T-helper 2 cell treated with Interferon-gamma antibody and Interleukin-4, amounts not matched to agents 5 μg/mL and 100 μg/mL, for 36 hours (primary cell): ENCODE measurements around the gene IKZF3.

Experiments used
- DNase-seq: peaks from one replicate; pipeline ENCODE4 v3.0.0; 2021; ENCODE audit warnings: low spot score
- H3K27ac Mint-ChIP-seq: one replicate; pipeline ENCODE4 v1.8.0; 2021; ENCODE audit warnings: mild to moderate bottlenecking, mixed read lengths
- H3K27me3 Mint-ChIP-seq: one replicate; pipeline ENCODE4 v1.8.0; 2021; ENCODE audit warnings: low read depth, mixed read lengths
- H3K36me3 Mint-ChIP-seq: one replicate; pipeline ENCODE4 v1.8.0; 2021; ENCODE audit warnings: low read depth, mixed read lengths
- H3K4me1 Mint-ChIP-seq: one replicate; pipeline ENCODE4 v1.8.0; 2021; ENCODE audit warnings: low read depth, mixed read lengths
- H3K4me3 Mint-ChIP-seq: one replicate; pipeline ENCODE4 v1.8.0; 2022; ENCODE audit warnings: mild to moderate bottlenecking, moderate library complexity, mixed read lengths
- H3K9me3 Mint-ChIP-seq: one replicate; pipeline ENCODE4 v1.8.0; 2021; ENCODE audit warnings: mixed read lengths

Gene IKZF3

GRCh38 chr17:39818358-39819000 is 45.6 kb downstream of the IKZF3 start:
- DNase-seq: no peak
- Mint-ChIP-seq H3K4me3 (peak overlapping the region; percentile 21), H3K27me3 (no peaks in the 10 kb centered on the region), H3K27ac (peak overlapping the region; percentile 17), H3K9me3 (peaks cover 23% of the 10 kb centered on the region), H3K36me3 (peaks cover 42% of the 10 kb centered on the region), H3K4me1 (peaks cover 54% of the 10 kb centered on the region)

- H3K36me3 Mint-ChIP-seq: peaks cover 28% of the 10 kb centered on the region
- no peaks in the 10 kb centered on the region for H3K27me3 Mint-ChIP-seq
- DNase-seq: no peak
- H3K4me1 Mint-ChIP-seq: peaks cover 62% of the 10 kb centered on the region
- no peak overlapping the region for H3K27ac Mint-ChIP-seq
- H3K9me3 Mint-ChIP-seq: peaks cover 3% of the 10 kb centered on the region
- no peak overlapping the region for H3K4me3 Mint-ChIP-seq
Measured at GRCh38 chr17:39816272-39816671, 47.8 kb downstream of the IKZF3 start.

- no peaks in the 10 kb centered on the region for H3K27me3 Mint-ChIP-seq
- H3K9me3 Mint-ChIP-seq: no peaks in the 10 kb centered on the region
- peaks cover 54% of the 10 kb centered on the region for H3K4me1 Mint-ChIP-seq
- no peak for DNase-seq
- peak overlapping the region; percentile 63 for H3K4me3 Mint-ChIP-seq
- H3K36me3 Mint-ChIP-seq: peaks cover 21% of the 10 kb centered on the region
- peak overlapping the region; percentile 87 for H3K27ac Mint-ChIP-seq
Measured at GRCh38 chr17:39814497-39814896, 49.6 kb downstream of the IKZF3 start.

- Mint-ChIP-seq H3K36me3 (peaks cover 21% of the 10 kb centered on the region), H3K4me1 (peaks cover 55% of the 10 kb centered on the region), H3K4me3 (peak overlapping the region; percentile 63), H3K9me3 (no peaks in the 10 kb centered on the region), H3K27me3 (no peaks in the 10 kb centered on the region), H3K27ac (peak overlapping the region; percentile 87)
- DNase-seq: peak; percentile 60
Measured at GRCh38 chr17:39813631-39814030, 50.5 kb downstream of the IKZF3 start.

- Mint-ChIP-seq H3K4me3 (peak overlapping the region; percentile 55), H3K27ac (peak overlapping the region; percentile 64), H3K9me3 (no peaks in the 10 kb centered on the region), H3K36me3 (peaks cover 20% of the 10 kb centered on the region), H3K27me3 (no peaks in the 10 kb centered on the region), H3K4me1 (peaks cover 48% of the 10 kb centered on the region)
- no peak for DNase-seq
Measured at GRCh38 chr17:39812466-39812865, 51.6 kb downstream of the IKZF3 start.

GRCh38 chr17:39810939-39811728 is 53.0 kb downstream of the IKZF3 start:
- peaks cover 48% of the 10 kb centered on the region for H3K4me1 Mint-ChIP-seq
- no peak for DNase-seq
- peaks cover 18% of the 10 kb centered on the region for H3K36me3 Mint-ChIP-seq
- no peak overlapping the region for H3K4me3 Mint-ChIP-seq
- H3K27me3 Mint-ChIP-seq: no peaks in the 10 kb centered on the region
- H3K27ac Mint-ChIP-seq: no peak overlapping the region
- H3K9me3 Mint-ChIP-seq: no peaks in the 10 kb centered on the region

- no peak for DNase-seq
- Mint-ChIP-seq H3K27ac (no peak overlapping the region), H3K4me1 (peaks cover 45% of the 10 kb centered on the region), H3K27me3 (no peaks in the 10 kb centered on the region), H3K36me3 (peaks cover 17% of the 10 kb centered on the region), H3K9me3 (no peaks in the 10 kb centered on the region), H3K4me3 (no peak overlapping the region)
Measured at GRCh38 chr17:39809221-39809620, 54.9 kb downstream of the IKZF3 start.

- peaks cover 38% of the 10 kb centered on the region for H3K4me1 Mint-ChIP-seq
- no peak for DNase-seq
- H3K4me3 Mint-ChIP-seq: no peak overlapping the region
- peaks cover 16% of the 10 kb centered on the region for H3K36me3 Mint-ChIP-seq
- H3K27me3 Mint-ChIP-seq: no peaks in the 10 kb centered on the region
- no peak overlapping the region for H3K27ac Mint-ChIP-seq
- no peaks in the 10 kb centered on the region for H3K9me3 Mint-ChIP-seq
Measured at GRCh38 chr17:39808409-39808997, 55.6 kb downstream of the IKZF3 start.

GRCh38 chr17:39804839-39805238 is 59.3 kb downstream of the IKZF3 start:
- Mint-ChIP-seq H3K27ac (no peak overlapping the region), H3K4me1 (peaks cover 34% of the 10 kb centered on the region), H3K9me3 (no peaks in the 10 kb centered on the region)

GRCh38 chr17:39801055-39801454 is 63.1 kb downstream of the IKZF3 start:
- no peaks in the 10 kb centered on the region for H3K9me3 Mint-ChIP-seq

More at GRCh38 chr17:39804839-39805238, 59.3 kb downstream of the IKZF3 start:
- peaks cover 13% of the 10 kb centered on the region for H3K36me3 Mint-ChIP-seq
- no peak for DNase-seq
- no peak overlapping the region for H3K4me3 Mint-ChIP-seq
- H3K27me3 Mint-ChIP-seq: no peaks in the 10 kb centered on the region

GRCh38 chr17:39800540-39800939 is 63.6 kb downstream of the IKZF3 start:
- H3K27ac Mint-ChIP-seq: peak overlapping the region; percentile 84
- peaks cover 20% of the 10 kb centered on the region for H3K36me3 Mint-ChIP-seq
- DNase-seq: peak; percentile 58
- peak overlapping the region; percentile 69 for H3K4me3 Mint-ChIP-seq
- H3K9me3 Mint-ChIP-seq: no peaks in the 10 kb centered on the region
- H3K27me3 Mint-ChIP-seq: no peaks in the 10 kb centered on the region
- peaks cover 48% of the 10 kb centered on the region for H3K4me1 Mint-ChIP-seq

More at GRCh38 chr17:39801055-39801454, 63.1 kb downstream of the IKZF3 start:
- peak overlapping the region; percentile 69 for H3K4me3 Mint-ChIP-seq
- H3K36me3 Mint-ChIP-seq: peaks cover 20% of the 10 kb centered on the region
- H3K27ac Mint-ChIP-seq: peak overlapping the region; percentile 84
- no peak for DNase-seq
- H3K4me1 Mint-ChIP-seq: peaks cover 51% of the 10 kb centered on the region
- H3K27me3 Mint-ChIP-seq: no peaks in the 10 kb centered on the region

GRCh38 chr17:39799395-39799794 is 64.7 kb downstream of the IKZF3 start:
- H3K4me3 Mint-ChIP-seq: no peak overlapping the region
- peak overlapping the region; percentile 46 for H3K27ac Mint-ChIP-seq
- no peaks in the 10 kb centered on the region for H3K27me3 Mint-ChIP-seq
- no peak for DNase-seq
- peaks cover 47% of the 10 kb centered on the region for H3K4me1 Mint-ChIP-seq
- peaks cover 17% of the 10 kb centered on the region for H3K36me3 Mint-ChIP-seq
- no peaks in the 10 kb centered on the region for H3K9me3 Mint-ChIP-seq

GRCh38 chr17:39794249-39794970 is 69.7 kb downstream of the IKZF3 start:
- H3K36me3 Mint-ChIP-seq: peaks cover 27% of the 10 kb centered on the region
- H3K9me3 Mint-ChIP-seq: no peaks in the 10 kb centered on the region
- H3K4me1 Mint-ChIP-seq: peaks cover 62% of the 10 kb centered on the region
- H3K4me3 Mint-ChIP-seq: peak overlapping the region; percentile 69
- H3K27ac Mint-ChIP-seq: peak overlapping the region; percentile 89
- H3K27me3 Mint-ChIP-seq: no peaks in the 10 kb centered on the region
- no peak for DNase-seq
